ENCODE measurements around the gene THBS3. TPM values are rescaled to one million over a fixed set of nuclear protein-coding genes. Genes with fewer than 3 reads are reported as not detected.
"Not testable (repeated sequence)": the region's sequence is repeated elsewhere in the genome, so short reads cannot be mapped to it uniquely, and the experiment has no call there.

The THBS3 gene
- total RNA-seq, 1 donor from 2014 or later, result 28.0 TPM

DNA sequence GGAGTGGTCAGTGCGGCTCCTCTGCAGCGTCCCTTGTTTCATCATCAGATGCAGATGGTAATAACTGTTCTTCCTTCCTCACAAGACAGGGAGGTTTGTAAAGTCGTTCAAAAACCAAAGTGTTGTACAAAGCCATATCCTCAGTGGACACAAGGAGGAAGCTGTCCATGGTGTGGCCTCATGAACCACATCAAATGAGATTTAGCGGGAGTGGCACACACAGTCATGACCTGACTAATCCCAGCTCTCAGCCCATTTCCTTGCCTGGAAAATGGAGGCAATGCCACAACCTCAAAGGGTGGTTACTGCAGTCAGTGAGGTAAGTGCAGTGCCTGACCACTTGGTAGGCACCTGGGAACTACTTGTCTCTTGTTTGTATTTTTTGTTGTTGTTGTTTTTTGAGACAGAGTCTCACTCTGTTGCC lies 34.2 kb upstream of the THBS3 start:
- peaks cover 13% of the 10 kb centered on the region for H3K36me3 Mint-ChIP-seq
- H3K27ac Mint-ChIP-seq, result peak overlapping the region; percentile 91
- DNase-seq (ENCODE audit: extremely low spot score, unreplicated experiment), result no peak
- TF ChIP-seq, protein P1, sequence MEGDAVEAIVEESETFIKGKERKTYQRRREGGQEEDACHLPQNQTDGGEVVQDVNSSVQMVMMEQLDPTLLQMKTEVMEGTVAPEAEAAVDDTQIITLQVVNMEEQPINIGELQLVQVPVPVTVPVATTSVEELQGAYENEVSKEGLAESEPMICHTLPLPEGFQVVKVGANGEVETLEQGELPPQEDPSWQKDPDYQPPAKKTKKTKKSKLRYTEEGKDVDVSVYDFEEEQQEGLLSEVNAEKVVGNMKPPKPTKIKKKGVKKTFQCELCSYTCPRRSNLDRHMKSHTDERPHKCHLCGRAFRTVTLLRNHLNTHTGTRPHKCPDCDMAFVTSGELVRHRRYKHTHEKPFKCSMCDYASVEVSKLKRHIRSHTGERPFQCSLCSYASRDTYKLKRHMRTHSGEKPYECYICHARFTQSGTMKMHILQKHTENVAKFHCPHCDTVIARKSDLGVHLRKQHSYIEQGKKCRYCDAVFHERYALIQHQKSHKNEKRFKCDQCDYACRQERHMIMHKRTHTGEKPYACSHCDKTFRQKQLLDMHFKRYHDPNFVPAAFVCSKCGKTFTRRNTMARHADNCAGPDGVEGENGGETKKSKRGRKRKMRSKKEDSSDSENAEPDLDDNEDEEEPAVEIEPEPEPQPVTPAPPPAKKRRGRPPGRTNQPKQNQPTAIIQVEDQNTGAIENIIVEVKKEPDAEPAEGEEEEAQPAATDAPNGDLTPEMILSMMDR (conservative IDR thresholded peaks at IDR 0.05), result no peak
- no peaks in the 10 kb centered on the region for H3K9me3 Mint-ChIP-seq
- H3K4me3 Mint-ChIP-seq, result peak overlapping the region; percentile 84
- peaks cover 4% of the 10 kb centered on the region for H3K27me3 Mint-ChIP-seq
- peaks cover 23% of the 10 kb centered on the region for H3K4me1 Mint-ChIP-seq (ENCODE audit: unreplicated experiment)

- H3K4me3 Mint-ChIP-seq, result peak overlapping the region; percentile 84
- peaks cover 23% of the 10 kb centered on the region for H3K4me1 Mint-ChIP-seq (ENCODE audit: unreplicated experiment)
- H3K9me3 Mint-ChIP-seq, result no peaks in the 10 kb centered on the region
- peaks cover 10% of the 10 kb centered on the region for H3K36me3 Mint-ChIP-seq
- DNase-seq (ENCODE audit: extremely low spot score, unreplicated experiment), result no peak
- peak overlapping the region; percentile 91 for H3K27ac Mint-ChIP-seq
- TF ChIP-seq, protein P1 (conservative IDR thresholded peaks at IDR 0.05), result no peak
- H3K27me3 Mint-ChIP-seq, result peaks cover 4% of the 10 kb centered on the region
Measured at GRCh38 chr1:155241069-155241679, 33.5 kb upstream of the THBS3 start.

- Mint-ChIP-seq H3K27ac (peak overlapping the region; percentile 74), H3K9me3 (no peaks in the 10 kb centered on the region), H3K27me3 (no peaks in the 10 kb centered on the region), H3K36me3 (peaks cover 5% of the 10 kb centered on the region), H3K4me1 (ENCODE audit: unreplicated experiment) (peaks cover 7% of the 10 kb centered on the region), H3K4me3 (peak overlapping the region; percentile 54)
- no peak for DNase-seq (ENCODE audit: extremely low spot score, unreplicated experiment)
- TF ChIP-seq, protein P1 (conservative IDR thresholded peaks at IDR 0.05), result no peak
Measured at GRCh38 chr1:155236451-155236850, 28.8 kb upstream of the THBS3 start.

DNA sequence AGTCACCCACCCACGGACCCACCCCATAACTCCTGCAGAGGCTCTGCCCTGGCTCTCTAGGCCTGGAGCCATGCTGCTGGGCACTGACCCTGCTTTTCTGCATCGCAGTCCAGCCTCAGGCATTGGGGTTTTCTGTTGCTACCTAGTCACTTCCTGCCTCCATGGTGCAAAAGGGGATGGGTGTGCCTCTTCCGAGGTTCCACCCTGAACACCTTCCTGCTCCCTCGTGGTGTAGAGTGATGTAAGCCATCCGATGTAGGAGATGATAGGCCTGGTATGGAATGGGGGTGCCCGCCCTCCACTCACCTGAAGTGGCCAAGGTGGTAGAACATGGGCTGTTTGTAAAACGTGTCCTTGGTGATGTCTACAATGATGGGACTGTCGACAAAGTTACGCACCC lies 27.7 kb upstream of the THBS3 start:
- not testable (repeated sequence) for H3K4me1 Mint-ChIP-seq (ENCODE audit: unreplicated experiment); H3K36me3 Mint-ChIP-seq; DNase-seq (ENCODE audit: extremely low spot score, unreplicated experiment); H3K9me3 Mint-ChIP-seq; H3K27me3 Mint-ChIP-seq; H3K4me3 Mint-ChIP-seq; H3K27ac Mint-ChIP-seq

- DNase-seq (ENCODE audit: extremely low spot score, unreplicated experiment); H3K27ac Mint-ChIP-seq; H3K9me3 Mint-ChIP-seq; H3K4me3 Mint-ChIP-seq; H3K27me3 Mint-ChIP-seq; H3K36me3 Mint-ChIP-seq; H3K4me1 Mint-ChIP-seq (ENCODE audit: unreplicated experiment): not testable (repeated sequence)
Measured at GRCh38 chr1:155233502-155233901, 25.8 kb upstream of the THBS3 start.

- H3K4me3 Mint-ChIP-seq; H3K27me3 Mint-ChIP-seq; H3K4me1 Mint-ChIP-seq (ENCODE audit: unreplicated experiment); H3K36me3 Mint-ChIP-seq; DNase-seq (ENCODE audit: extremely low spot score, unreplicated experiment); H3K27ac Mint-ChIP-seq; H3K9me3 Mint-ChIP-seq: not testable (repeated sequence)
Measured at GRCh38 chr1:155232001-155232978, 24.6 kb upstream of the THBS3 start.

- H3K27me3 Mint-ChIP-seq; H3K4me3 Mint-ChIP-seq; DNase-seq (ENCODE audit: extremely low spot score, unreplicated experiment); H3K36me3 Mint-ChIP-seq; H3K9me3 Mint-ChIP-seq: not testable (repeated sequence)
- peak overlapping the region; percentile 3 for H3K27ac Mint-ChIP-seq
- H3K4me1 Mint-ChIP-seq (ENCODE audit: unreplicated experiment), result peaks cover 11% of the 10 kb centered on the region
Measured at GRCh38 chr1:155231302-155231701, 23.6 kb upstream of the THBS3 start.

Data from type B pancreatic cell (in vitro differentiated cells).